Muscle of back (tissue), 11 donors: ENCODE results near the gene DCLK1. TPM values are rescaled to one million over a fixed set of nuclear protein-coding genes. Genes with fewer than 3 reads are reported as not detected.

Experiments used
- DNase-seq, 3 donors: peaks; one replicate each; pipeline versions ENCODE4 v3.0.0 to v3.0.0-alpha.2; 2013
- polyA plus RNA-seq, 10 donors: library from polyadenylated mRNA; unstranded; fragments of 120-200 nt; gene quantifications; one replicate each; pipeline ENCODE4 v1.2.1, GENCODE V29; 2013; ENCODE audit not compliant: insufficient read length in 10 of 10

Gene DCLK1
- polyA plus RNA-seq, 10 donors, result 64.3 to 130 (median 82.4) TPM

- peak in 1 of 3 donors; percentile 71 for DNase-seq
Observed at GRCh38 chr13:35835989-35836388, 295.2 kb downstream of the DCLK1 start.

DNA sequence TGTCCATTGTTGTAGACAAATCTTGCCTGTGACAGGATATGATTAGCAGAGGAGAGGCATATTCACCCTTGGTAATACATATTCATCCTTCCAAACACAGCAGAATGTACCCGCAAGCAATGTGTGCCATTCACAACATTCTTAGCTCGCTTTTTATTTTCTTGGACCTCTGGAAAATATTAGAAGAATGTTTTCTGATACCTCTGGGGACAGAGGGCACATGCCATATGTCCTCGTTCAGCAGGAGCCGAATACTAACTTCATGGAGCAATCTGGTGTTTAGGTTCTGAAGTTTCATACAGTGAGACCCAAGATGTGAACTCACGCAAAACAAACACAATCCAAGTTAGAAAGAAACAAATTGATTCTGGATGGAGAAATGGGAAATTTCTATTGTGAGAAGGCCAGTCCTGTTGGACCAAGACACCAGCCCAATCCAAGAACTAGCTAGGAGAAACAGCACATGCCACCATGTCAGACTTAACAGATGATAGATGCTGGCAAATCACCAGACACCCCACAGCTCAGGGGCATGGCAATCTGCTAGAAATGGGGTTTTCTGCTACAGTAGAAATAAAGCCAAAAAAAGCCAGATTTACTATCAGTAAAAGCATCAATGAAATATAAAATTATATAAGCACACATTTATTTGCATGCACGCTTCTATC, 297.4 kb downstream of the DCLK1 start:
- DNase-seq, result no peak

- DNase-seq, result no peak
Observed at GRCh38 chr13:35833031-35833430, 298.2 kb downstream of the DCLK1 start.

- no peak for DNase-seq
Observed at GRCh38 chr13:35832551-35832950, 298.6 kb downstream of the DCLK1 start.

- no peak for DNase-seq
Observed at GRCh38 chr13:35830850-35831450, 300.2 kb downstream of the DCLK1 start.

- no peak for DNase-seq
Observed at GRCh38 chr13:35826626-35827254, 304.4 kb downstream of the DCLK1 start.

GRCh38 chr13:35824825-35825224, 306.4 kb downstream of the DCLK1 start:
- no peak for DNase-seq

- no peak for DNase-seq
Observed at GRCh38 chr13:35824395-35824794, 306.8 kb downstream of the DCLK1 start.

DNA sequence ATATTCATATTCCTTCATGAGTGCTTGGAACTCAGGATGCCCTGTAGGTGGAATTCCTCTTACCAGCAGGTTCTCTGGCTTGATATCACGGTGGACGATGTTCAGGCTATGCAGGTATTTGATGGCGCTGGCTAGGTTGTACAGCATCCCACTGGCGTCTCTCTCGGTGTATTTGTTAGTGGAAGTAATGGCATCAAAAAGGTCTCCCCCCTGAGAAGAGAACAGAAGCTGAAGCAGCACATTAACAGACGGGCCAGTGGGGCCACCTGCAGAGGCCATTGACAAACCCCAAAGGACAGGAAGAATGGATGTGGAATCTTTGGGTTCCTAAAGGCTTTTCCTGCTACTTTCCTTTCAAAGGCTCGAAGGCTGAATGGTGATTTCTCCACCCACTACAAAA, 308.5 kb downstream of the DCLK1 start:
- no peak for DNase-seq

- peak; percentile 48 to 75 (median 55) for DNase-seq
Observed at GRCh38 chr13:35818633-35819067, 312.5 kb downstream of the DCLK1 start.

DNA sequence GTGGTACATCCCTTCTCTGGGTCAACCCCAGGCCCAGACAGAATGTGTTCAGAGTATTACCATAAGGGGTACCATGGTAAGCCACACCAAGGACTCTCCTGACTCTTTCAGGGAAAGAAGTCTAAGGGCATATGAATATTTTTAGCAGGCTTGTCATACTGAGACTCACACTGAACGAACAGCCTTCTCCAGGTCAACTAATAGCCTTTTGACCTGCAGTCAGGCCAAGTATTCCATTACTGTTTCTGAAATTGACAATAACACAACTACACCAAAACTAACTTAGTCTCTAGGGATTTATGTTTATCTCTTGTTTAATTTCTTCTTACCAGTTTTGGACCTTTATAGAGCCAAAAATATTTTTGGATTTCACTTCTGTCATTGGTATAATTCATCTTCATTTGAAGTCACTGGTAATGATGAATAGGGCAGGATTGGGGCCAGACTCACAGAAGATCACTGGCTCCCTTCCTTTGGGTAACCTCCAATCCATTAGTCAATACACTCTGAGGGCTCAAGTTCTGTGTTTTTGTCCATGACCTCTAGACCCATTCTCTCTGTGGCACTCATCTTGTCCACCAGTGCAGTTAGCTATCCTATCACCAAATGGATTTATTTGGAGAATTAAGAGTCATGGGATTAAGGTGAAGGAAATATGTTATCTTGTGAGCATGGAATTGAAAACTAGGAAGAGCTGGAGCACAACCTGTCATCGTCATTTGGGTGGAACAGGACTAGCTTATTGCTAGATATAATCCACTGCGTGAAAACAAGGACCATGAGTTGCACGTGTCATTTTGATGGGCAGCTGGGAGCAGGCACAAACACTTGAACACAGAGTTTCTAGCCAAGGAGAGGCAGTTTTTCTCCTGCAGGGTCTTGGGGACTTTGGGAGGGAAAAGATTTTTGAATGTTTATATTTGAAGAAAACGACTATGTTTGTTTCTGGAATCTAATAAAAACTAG, 313.3 kb downstream of the DCLK1 start:
- no peak for DNase-seq

DNA sequence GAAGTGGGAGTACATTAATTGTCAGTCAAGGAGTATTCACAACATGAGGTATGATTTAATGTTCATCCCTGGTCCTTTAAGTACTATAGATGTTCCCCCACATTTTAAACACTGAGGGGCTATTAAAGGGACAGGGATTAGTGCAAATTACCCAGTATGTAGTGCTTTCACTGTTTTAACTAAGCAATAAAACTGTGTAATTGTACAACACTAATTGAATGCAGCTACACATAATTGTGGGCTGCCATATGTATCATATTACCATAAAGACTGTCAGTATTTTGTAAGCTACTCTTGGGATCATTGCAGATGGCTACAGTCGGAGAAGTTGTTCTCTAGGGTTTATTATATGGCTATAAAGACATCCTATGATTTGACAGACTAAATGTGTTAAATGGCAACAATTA, 316.6 kb downstream of the DCLK1 start:
- no peak for DNase-seq

- DNase-seq, result peak in 1 of 3 donors; percentile 74
Observed at GRCh38 chr13:35812736-35813135, 318.4 kb downstream of the DCLK1 start.

GRCh38 chr13:35810321-35810720, 320.9 kb downstream of the DCLK1 start:
- DNase-seq, result no peak

GRCh38 chr13:35808846-35809245, 322.3 kb downstream of the DCLK1 start:
- DNase-seq, result no peak

- no peak for DNase-seq
Observed at GRCh38 chr13:35804901-35805300, 326.3 kb downstream of the DCLK1 start.

DNA sequence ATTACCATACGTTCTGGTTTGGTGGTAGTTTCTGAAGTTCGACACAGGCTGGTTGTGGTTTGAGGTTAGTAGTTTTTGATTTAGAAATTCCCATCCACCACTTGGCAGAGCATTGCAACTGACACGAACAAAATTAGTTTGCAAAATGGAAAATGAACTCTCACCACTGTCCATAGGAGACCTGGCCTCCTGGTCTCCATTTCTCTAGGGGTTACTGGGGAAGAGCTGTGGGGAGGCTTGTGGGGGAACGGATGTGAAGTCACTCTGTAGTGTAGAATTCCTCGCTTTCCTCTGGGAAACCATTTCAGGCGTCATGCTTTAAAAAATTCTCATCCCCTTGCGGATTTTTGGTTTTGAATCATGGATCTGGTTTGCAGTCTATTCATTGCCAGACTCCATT, 333.2 kb downstream of the DCLK1 start:
- peak; percentile 49 to 82 (median 69) for DNase-seq

DNA sequence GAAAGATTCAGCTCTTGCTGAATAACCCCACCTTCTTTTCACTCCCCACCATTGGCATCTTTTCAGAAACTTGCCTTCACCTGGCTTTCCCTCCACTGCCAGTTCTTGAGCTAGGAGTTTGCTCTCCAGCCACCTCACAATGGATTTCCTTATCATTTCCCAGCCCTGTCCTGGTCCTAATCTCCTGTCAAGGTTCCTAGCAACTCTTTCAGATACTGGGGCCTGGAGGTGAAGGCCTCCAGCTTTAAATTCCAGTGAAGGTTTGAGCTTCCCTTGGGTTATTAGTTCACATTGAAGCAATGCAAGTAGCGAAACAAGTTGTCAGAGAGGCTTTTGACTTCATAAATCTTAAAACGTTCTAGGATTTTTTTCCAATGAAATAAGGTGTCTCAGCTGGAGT, 333.9 kb downstream of the DCLK1 start:
- peak in 1 of 3 donors; percentile 36 for DNase-seq

GRCh38 chr13:35796623-35797022, 334.6 kb downstream of the DCLK1 start:
- no peak for DNase-seq

- DNase-seq, result no peak
Observed at GRCh38 chr13:35794734-35795389, 336.3 kb downstream of the DCLK1 start.

- DNase-seq, result peak in 1 of 3 donors; percentile 60
Observed at GRCh38 chr13:35793823-35794222, 337.4 kb downstream of the DCLK1 start.
